Stimulated activated CD4-positive, alpha-beta T cell treated with anti-CD3 and anti-CD28 coated beads, Interleukin-15, amount 100 ng/mL, for 24 hours (primary cell): Measurements from ENCODE around the gene GALNT9.
A peak's percentile ranks its signal among the peaks of the same experiment; 100 is the strongest.

Source experiments
- DNase-seq: peaks from one replicate; pipeline ENCODE4 v3.0.0-alpha.2; 2020

The GALNT9 gene

GRCh38 chr12:132166093-132166492 is 163.3 kb downstream of the GALNT9 start:
- no peak for DNase-seq

- DNase-seq = no peak
Observed at GRCh38 chr12:132165584-132165983, 163.8 kb downstream of the GALNT9 start.

GRCh38 chr12:132164426-132164825 is 165.0 kb downstream of the GALNT9 start:
- no peak for DNase-seq

- no peak for DNase-seq
Observed at GRCh38 chr12:132163911-132164288, 165.5 kb downstream of the GALNT9 start.

GRCh38 chr12:132163041-132163910 is 166.1 kb downstream of the GALNT9 start:
- DNase-seq = no peak

- DNase-seq = no peak
Observed at GRCh38 chr12:132162508-132163031, 166.8 kb downstream of the GALNT9 start.

GRCh38 chr12:132161796-132162507 is 167.4 kb downstream of the GALNT9 start:
- no peak for DNase-seq

- DNase-seq = no peak
Observed at GRCh38 chr12:132161036-132161781, 168.2 kb downstream of the GALNT9 start.

GRCh38 chr12:132160601-132161035 is 168.8 kb downstream of the GALNT9 start:
- no peak for DNase-seq

GRCh38 chr12:132160016-132160415 is 169.4 kb downstream of the GALNT9 start:
- no peak for DNase-seq

- no peak for DNase-seq
Observed at GRCh38 chr12:132159555-132160003, 169.8 kb downstream of the GALNT9 start.

GRCh38 chr12:132158677-132159554 is 170.5 kb downstream of the GALNT9 start:
- DNase-seq = no peak

GRCh38 chr12:132157733-132158409 is 171.5 kb downstream of the GALNT9 start:
- DNase-seq = no peak

GRCh38 chr12:132156573-132157325 is 172.6 kb downstream of the GALNT9 start:
- DNase-seq = no peak

- no peak for DNase-seq
Observed at GRCh38 chr12:132155771-132156572, 173.4 kb downstream of the GALNT9 start.

GRCh38 chr12:132154941-132155770 is 174.2 kb downstream of the GALNT9 start:
- no peak for DNase-seq

GRCh38 chr12:132154341-132154761 is 175.0 kb downstream of the GALNT9 start:
- DNase-seq = no peak

GRCh38 chr12:132153501-132154340 is 175.7 kb downstream of the GALNT9 start:
- peak; percentile 73 for DNase-seq
